ENCODE measurements around the gene ATAD5. TPM values are rescaled to one million over a fixed set of nuclear protein-coding genes. Genes with fewer than 3 reads are reported as not detected.

The ATAD5 gene
- total RNA-seq, 2 experiments from 2014 or later, result 33.7 to 46.3 TPM

- Mint-ChIP-seq H3K4me1 (peaks cover 29% of the 10 kb centered on the region), H3K4me3 (no peak overlapping the region), H3K9me3 (ENCODE audit: low read depth) (no peaks in the 10 kb centered on the region), H3K27ac (no peak overlapping the region), H3K36me3 (peaks cover 3% of the 10 kb centered on the region), H3K27me3 (no peaks in the 10 kb centered on the region)
- ATAC-seq (no peak), DNase-seq (no peak)
- CTCF ChIA-PET, result no interaction called here
Measured at GRCh38 chr17:30829022-30829421, 2.7 kb upstream of the ATAD5 start.

- Mint-ChIP-seq H3K9me3 (ENCODE audit: low read depth) (no peaks in the 10 kb centered on the region), H3K4me3 (peak overlapping the region; percentile 94), H3K4me1 (peaks cover 35% of the 10 kb centered on the region), H3K36me3 (peaks cover 19% of the 10 kb centered on the region), H3K27me3 (no peaks in the 10 kb centered on the region), H3K27ac (peak overlapping the region; percentile 97)
- DNase-seq (no peak), ATAC-seq (peak; percentile 21)
- CTCF ChIA-PET, result interaction anchor here (1.0 to 2.1 kb wide), 4 partner anchors 9 to 72 kb away, joined by 3 to 8 read pairs (median 4); no protein-coding TSS in a partner anchor
Measured at GRCh38 chr17:30831257-30831656, 509 bp upstream of the ATAD5 start.

GRCh38 chr17:30832438-30833124, 815 bp downstream of the ATAD5 start:
- Mint-ChIP-seq H3K4me3 (peak overlapping the region; percentile 94), H3K27me3 (no peaks in the 10 kb centered on the region), H3K9me3 (ENCODE audit: low read depth) (no peaks in the 10 kb centered on the region), H3K4me1 (peaks cover 37% of the 10 kb centered on the region), H3K36me3 (peaks cover 22% of the 10 kb centered on the region), H3K27ac (peak overlapping the region; percentile 97)
- DNase-seq (no peak), ATAC-seq (no peak)
- CTCF ChIA-PET, result interaction anchor here (2.1 kb wide), 1 partner anchor 24 kb away, joined by 8 read pairs; no protein-coding TSS in a partner anchor

GRCh38 chr17:30838202-30838807, 6.5 kb downstream of the ATAD5 start:
- no peak overlapping the region for H3K27ac Mint-ChIP-seq
- DNase-seq (no peak), ATAC-seq (no peak)
- H3K4me1 Mint-ChIP-seq, result peaks cover 24% of the 10 kb centered on the region
- H3K4me3 Mint-ChIP-seq, result no peak overlapping the region
- peaks cover 50% of the 10 kb centered on the region for H3K36me3 Mint-ChIP-seq
- no peaks in the 10 kb centered on the region for H3K27me3 Mint-ChIP-seq
- CTCF ChIA-PET, result interaction anchor here (1.0 to 4.4 kb wide), 2 partner anchors 13 to 226 kb away, joined by 3 to 30 read pairs; partner anchors contain the start of gene CRLF3
- no peaks in the 10 kb centered on the region for H3K9me3 Mint-ChIP-seq (ENCODE audit: low read depth)

GRCh38 chr17:30840771-30841170, 9.0 kb downstream of the ATAD5 start:
- ATAC-seq, result no peak
- CTCF ChIA-PET, result interaction anchor here (1.1 to 1.4 kb wide), 2 partner anchors 9 to 13 kb away, joined by 3 read pairs; partner anchors contain the start of gene ATAD5
- Mint-ChIP-seq H3K36me3 (peaks cover 44% of the 10 kb centered on the region), H3K27ac (no peak overlapping the region), H3K9me3 (ENCODE audit: low read depth) (no peaks in the 10 kb centered on the region), H3K4me3 (no peak overlapping the region), H3K27me3 (no peaks in the 10 kb centered on the region), H3K4me1 (peaks cover 6% of the 10 kb centered on the region)
- DNase-seq, result no peak

GRCh38 chr17:30848021-30848420, 16.3 kb downstream of the ATAD5 start:
- Mint-ChIP-seq H3K36me3 (peaks cover 46% of the 10 kb centered on the region), H3K27me3 (no peaks in the 10 kb centered on the region), H3K4me1 (no peaks in the 10 kb centered on the region), H3K9me3 (ENCODE audit: low read depth) (no peaks in the 10 kb centered on the region), H3K27ac (no peak overlapping the region), H3K4me3 (no peak overlapping the region)
- CTCF ChIA-PET, result no interaction called here
- ATAC-seq, result no peak
- DNase-seq, result no peak

GRCh38 chr17:30854146-30854545, 22.4 kb downstream of the ATAD5 start:
- DNase-seq, result no peak
- CTCF ChIA-PET, result no interaction called here
- no peak overlapping the region for H3K27ac Mint-ChIP-seq
- H3K27me3 Mint-ChIP-seq, result no peaks in the 10 kb centered on the region
- no peak overlapping the region for H3K4me3 Mint-ChIP-seq
- peaks cover 45% of the 10 kb centered on the region for H3K36me3 Mint-ChIP-seq
- no peaks in the 10 kb centered on the region for H3K4me1 Mint-ChIP-seq
- H3K9me3 Mint-ChIP-seq (ENCODE audit: low read depth), result no peaks in the 10 kb centered on the region
- no peak for ATAC-seq

GRCh38 chr17:30858556-30859250, 26.9 kb downstream of the ATAD5 start:
- ATAC-seq (no peak), DNase-seq (no peak)
- CTCF ChIA-PET, result no interaction called here
- Mint-ChIP-seq H3K4me1 (no peaks in the 10 kb centered on the region), H3K4me3 (no peak overlapping the region), H3K36me3 (peaks cover 38% of the 10 kb centered on the region), H3K9me3 (ENCODE audit: low read depth) (no peaks in the 10 kb centered on the region), H3K27ac (no peak overlapping the region), H3K27me3 (no peaks in the 10 kb centered on the region)

GRCh38 chr17:30864636-30865035, 32.9 kb downstream of the ATAD5 start:
- ATAC-seq (no peak), DNase-seq (no peak)
- Mint-ChIP-seq H3K9me3 (ENCODE audit: low read depth) (no peaks in the 10 kb centered on the region), H3K36me3 (peaks cover 48% of the 10 kb centered on the region), H3K4me3 (no peak overlapping the region), H3K4me1 (no peaks in the 10 kb centered on the region), H3K27ac (no peak overlapping the region), H3K27me3 (no peaks in the 10 kb centered on the region)
- CTCF ChIA-PET, result no interaction called here

GRCh38 chr17:30869005-30869404, 37.2 kb downstream of the ATAD5 start:
- no peak overlapping the region for H3K27ac Mint-ChIP-seq
- no peak for DNase-seq
- peaks cover 48% of the 10 kb centered on the region for H3K36me3 Mint-ChIP-seq
- ATAC-seq, result no peak
- H3K9me3 Mint-ChIP-seq (ENCODE audit: low read depth), result no peaks in the 10 kb centered on the region
- H3K27me3 Mint-ChIP-seq, result no peaks in the 10 kb centered on the region
- H3K4me3 Mint-ChIP-seq, result no peak overlapping the region
- H3K4me1 Mint-ChIP-seq, result peaks cover 2% of the 10 kb centered on the region
- CTCF ChIA-PET, result no interaction called here

GRCh38 chr17:30886187-30886586, 54.4 kb downstream of the ATAD5 start:
- DNase-seq (no peak), ATAC-seq (no peak)
- Mint-ChIP-seq H3K4me1 (no peaks in the 10 kb centered on the region), H3K27ac (no peak overlapping the region), H3K27me3 (no peaks in the 10 kb centered on the region), H3K4me3 (no peak overlapping the region), H3K9me3 (ENCODE audit: low read depth) (no peaks in the 10 kb centered on the region), H3K36me3 (peaks cover 21% of the 10 kb centered on the region)
- CTCF ChIA-PET, result interaction anchor here (1.3 to 1.7 kb wide), 3 partner anchors 9 to 182 kb away, joined by 3 to 6 read pairs (median 4); no protein-coding TSS in a partner anchor

GRCh38 chr17:30894236-30894635, 62.5 kb downstream of the ATAD5 start:
- ATAC-seq (no peak), DNase-seq (no peak)
- CTCF ChIA-PET, result interaction anchor here (1.7 kb wide), 1 partner anchor 8 kb away, joined by 4 read pairs; no protein-coding TSS in a partner anchor
- Mint-ChIP-seq H3K4me3 (no peak overlapping the region), H3K27ac (no peak overlapping the region), H3K9me3 (ENCODE audit: low read depth) (no peaks in the 10 kb centered on the region), H3K27me3 (no peaks in the 10 kb centered on the region), H3K36me3 (peaks cover 32% of the 10 kb centered on the region), H3K4me1 (no peaks in the 10 kb centered on the region)

- Mint-ChIP-seq H3K9me3 (ENCODE audit: low read depth) (no peaks in the 10 kb centered on the region), H3K27ac (no peak overlapping the region), H3K36me3 (peaks cover 41% of the 10 kb centered on the region), H3K4me1 (peaks cover 11% of the 10 kb centered on the region), H3K4me3 (no peak overlapping the region), H3K27me3 (no peaks in the 10 kb centered on the region)
- DNase-seq (no peak), ATAC-seq (no peak)
- CTCF ChIA-PET, result no interaction called here
Measured at GRCh38 chr17:30897311-30897710, 65.5 kb downstream of the ATAD5 start.
